ENCODE results near the gene DNAJC10.
"Not testable (repeated sequence)": the region's sequence is repeated elsewhere in the genome, so short reads cannot be mapped to it uniquely, and the experiment has no call there.

The DNAJC10 gene

GRCh38 chr2:182758379-182758778 lies 42.3 kb downstream of the DNAJC10 start:
- no peak overlapping the region for H2BK5ac ChIP-seq (ENCODE audit: low read length)
- H3K27ac ChIP-seq (ENCODE audit: low read depth, low read length), result no peak overlapping the region
- H3K4me3 ChIP-seq (ENCODE audit: low read length), result no peak overlapping the region
- H3K4me1 ChIP-seq (ENCODE audit: control insufficient read depth, low read depth, low read length), result no peaks in the 10 kb centered on the region
- no peak overlapping the region for H4K8ac ChIP-seq (ENCODE audit: low read depth, low read length)
- no peak for DNase-seq
- no peak overlapping the region for H3K56ac ChIP-seq (ENCODE audit: low read length)
- H3K23ac ChIP-seq (ENCODE audit: low read length), result no peak overlapping the region
- no CpG with 5 or more reads among the region's 1 CpG for WGBS (ENCODE audit: extremely low coverage, insufficient coverage, low lambda C conversion rate)
- H2BK120ac ChIP-seq (ENCODE audit: low read depth, low read length), result no peak overlapping the region
- H3K18ac ChIP-seq (ENCODE audit: low read length), result no peak overlapping the region
- no peak overlapping the region for H3K9ac ChIP-seq (ENCODE audit: low read length)
- no peaks in the 10 kb centered on the region for H3K79me1 ChIP-seq (ENCODE audit: low read length)
- no peak overlapping the region for H2BK15ac ChIP-seq (replicated peaks; ENCODE audit: low read depth)
- H3K79me2 ChIP-seq (ENCODE audit: control insufficient read depth, insufficient read depth, low read length), result no peaks in the 10 kb centered on the region
- H3K36me3 ChIP-seq (ENCODE audit: control insufficient read depth, insufficient read depth, low read length), result no peaks in the 10 kb centered on the region
- no peak overlapping the region for H3K4me2 ChIP-seq (ENCODE audit: low read length)
- no peak overlapping the region for H4K5ac ChIP-seq (ENCODE audit: low read length)
- H3K4ac ChIP-seq (ENCODE audit: low read depth, low read length), result no peak overlapping the region
- no peak overlapping the region for H2AK5ac ChIP-seq (ENCODE audit: low read length)
- H3K27me3 ChIP-seq (ENCODE audit: insufficient read depth, low read length, poor library complexity), result no peaks in the 10 kb centered on the region

GRCh38 chr2:182761903-182762302 lies 45.8 kb downstream of the DNAJC10 start:
- Histone ChIP-seq H4K8ac (ENCODE audit: low read depth, low read length) (no peak overlapping the region), H3K79me2 (ENCODE audit: control insufficient read depth, insufficient read depth, low read length) (no peaks in the 10 kb centered on the region), H2BK120ac (ENCODE audit: low read depth, low read length) (no peak overlapping the region), H3K4me3 (ENCODE audit: low read length) (no peak overlapping the region), H4K5ac (ENCODE audit: low read length) (no peak overlapping the region), H3K36me3 (ENCODE audit: control insufficient read depth, insufficient read depth, low read length) (no peaks in the 10 kb centered on the region), H3K27ac (ENCODE audit: low read depth, low read length) (no peak overlapping the region), H3K23ac (ENCODE audit: low read length) (no peak overlapping the region), H2BK5ac (ENCODE audit: low read length) (no peak overlapping the region), H3K27me3 (ENCODE audit: insufficient read depth, low read length, poor library complexity) (no peaks in the 10 kb centered on the region), H3K9ac (ENCODE audit: low read length) (no peak overlapping the region), H3K4ac (ENCODE audit: low read depth, low read length) (no peak overlapping the region), H3K4me2 (ENCODE audit: low read length) (no peak overlapping the region), H2BK15ac (replicated peaks; ENCODE audit: low read depth) (no peak overlapping the region), H2AK5ac (ENCODE audit: low read length) (no peak overlapping the region), H3K56ac (ENCODE audit: low read length) (no peak overlapping the region), H3K79me1 (ENCODE audit: low read length) (no peaks in the 10 kb centered on the region), H3K18ac (ENCODE audit: low read length) (no peak overlapping the region), H3K4me1 (ENCODE audit: control insufficient read depth, low read depth, low read length) (no peaks in the 10 kb centered on the region)
- WGBS (ENCODE audit: extremely low coverage, insufficient coverage, low lambda C conversion rate), result no CpG with 5 or more reads among the region's 4 CpGs
- DNase-seq, result no peak

GRCh38 chr2:182763311-182763912 lies 47.4 kb downstream of the DNAJC10 start:
- no peak overlapping the region for H3K4me2 ChIP-seq (ENCODE audit: low read length)
- H2BK120ac ChIP-seq (ENCODE audit: low read depth, low read length), result no peak overlapping the region
- peaks cover 2% of the 10 kb centered on the region for H3K79me1 ChIP-seq (ENCODE audit: low read length)
- no peak overlapping the region for H3K9ac ChIP-seq (ENCODE audit: low read length)
- H3K23ac ChIP-seq (ENCODE audit: low read length), result no peak overlapping the region
- H4K8ac ChIP-seq (ENCODE audit: low read depth, low read length), result no peak overlapping the region
- DNase-seq, result peak; percentile 69
- no CpG with 5 or more reads among the region's 11 CpGs for WGBS (ENCODE audit: extremely low coverage, insufficient coverage, low lambda C conversion rate)
- H3K27ac ChIP-seq (ENCODE audit: low read depth, low read length), result no peak overlapping the region
- H2AK5ac ChIP-seq (ENCODE audit: low read length), result no peak overlapping the region
- no peaks in the 10 kb centered on the region for H3K36me3 ChIP-seq (ENCODE audit: control insufficient read depth, insufficient read depth, low read length)
- H3K56ac ChIP-seq (ENCODE audit: low read length), result no peak overlapping the region
- no peaks in the 10 kb centered on the region for H3K4me1 ChIP-seq (ENCODE audit: control insufficient read depth, low read depth, low read length)
- H2BK5ac ChIP-seq (ENCODE audit: low read length), result no peak overlapping the region
- no peak overlapping the region for H2BK15ac ChIP-seq (replicated peaks; ENCODE audit: low read depth)
- H3K4ac ChIP-seq (ENCODE audit: low read depth, low read length), result no peak overlapping the region
- no peak overlapping the region for H3K18ac ChIP-seq (ENCODE audit: low read length)
- no peaks in the 10 kb centered on the region for H3K27me3 ChIP-seq (ENCODE audit: insufficient read depth, low read length, poor library complexity)
- peaks cover 2% of the 10 kb centered on the region for H3K79me2 ChIP-seq (ENCODE audit: control insufficient read depth, insufficient read depth, low read length)
- H3K4me3 ChIP-seq (ENCODE audit: low read length), result no peak overlapping the region
- no peak overlapping the region for H4K5ac ChIP-seq (ENCODE audit: low read length)

GRCh38 chr2:182766626-182767025 lies 50.6 kb downstream of the DNAJC10 start:
- H2BK120ac ChIP-seq (ENCODE audit: low read depth, low read length), result no peak overlapping the region
- H3K9ac ChIP-seq (ENCODE audit: low read length), result no peak overlapping the region
- no peaks in the 10 kb centered on the region for H3K36me3 ChIP-seq (ENCODE audit: control insufficient read depth, insufficient read depth, low read length)
- no peak overlapping the region for H4K8ac ChIP-seq (ENCODE audit: low read depth, low read length)
- no peaks in the 10 kb centered on the region for H3K4me1 ChIP-seq (ENCODE audit: control insufficient read depth, low read depth, low read length)
- no peak overlapping the region for H3K4me3 ChIP-seq (ENCODE audit: low read length)
- no peak overlapping the region for H2BK15ac ChIP-seq (replicated peaks; ENCODE audit: low read depth)
- DNase-seq, result no peak
- H3K23ac ChIP-seq (ENCODE audit: low read length), result no peak overlapping the region
- H2AK5ac ChIP-seq (ENCODE audit: low read length), result no peak overlapping the region
- H3K56ac ChIP-seq (ENCODE audit: low read length), result no peak overlapping the region
- no peaks in the 10 kb centered on the region for H3K27me3 ChIP-seq (ENCODE audit: insufficient read depth, low read length, poor library complexity)
- H3K18ac ChIP-seq (ENCODE audit: low read length), result no peak overlapping the region
- H3K27ac ChIP-seq (ENCODE audit: low read depth, low read length), result no peak overlapping the region
- no peak overlapping the region for H3K4me2 ChIP-seq (ENCODE audit: low read length)
- no peak overlapping the region for H4K5ac ChIP-seq (ENCODE audit: low read length)
- H3K79me1 ChIP-seq (ENCODE audit: low read length), result peaks cover 3% of the 10 kb centered on the region
- H3K79me2 ChIP-seq (ENCODE audit: control insufficient read depth, insufficient read depth, low read length), result peaks cover 2% of the 10 kb centered on the region
- WGBS (ENCODE audit: extremely low coverage, insufficient coverage, low lambda C conversion rate), result no CpG with 5 or more reads among the region's 6 CpGs
- H2BK5ac ChIP-seq (ENCODE audit: low read length), result no peak overlapping the region
- no peak overlapping the region for H3K4ac ChIP-seq (ENCODE audit: low read depth, low read length)

- no peaks in the 10 kb centered on the region for H3K4me1 ChIP-seq (ENCODE audit: control insufficient read depth, low read depth, low read length)
- H3K4me3 ChIP-seq (ENCODE audit: low read length), result no peak overlapping the region
- H3K27me3 ChIP-seq (ENCODE audit: insufficient read depth, low read length, poor library complexity), result no peaks in the 10 kb centered on the region
- WGBS (ENCODE audit: extremely low coverage, insufficient coverage, low lambda C conversion rate), result no CpG with 5 or more reads among the region's 7 CpGs
- DNase-seq, result peak; percentile 61
- peaks cover 3% of the 10 kb centered on the region for H3K79me1 ChIP-seq (ENCODE audit: low read length)
- no peak overlapping the region for H3K18ac ChIP-seq (ENCODE audit: low read length)
- H3K36me3 ChIP-seq (ENCODE audit: control insufficient read depth, insufficient read depth, low read length), result no peaks in the 10 kb centered on the region
- H3K4ac ChIP-seq (ENCODE audit: low read depth, low read length), result no peak overlapping the region
- no peak overlapping the region for H2BK5ac ChIP-seq (ENCODE audit: low read length)
- no peak overlapping the region for H4K8ac ChIP-seq (ENCODE audit: low read depth, low read length)
- H2BK15ac ChIP-seq (replicated peaks; ENCODE audit: low read depth), result no peak overlapping the region
- H2AK5ac ChIP-seq (ENCODE audit: low read length), result no peak overlapping the region
- peaks cover 2% of the 10 kb centered on the region for H3K79me2 ChIP-seq (ENCODE audit: control insufficient read depth, insufficient read depth, low read length)
- no peak overlapping the region for H3K27ac ChIP-seq (ENCODE audit: low read depth, low read length)
- H3K23ac ChIP-seq (ENCODE audit: low read length), result no peak overlapping the region
- H2BK120ac ChIP-seq (ENCODE audit: low read depth, low read length), result no peak overlapping the region
- H3K9ac ChIP-seq (ENCODE audit: low read length), result no peak overlapping the region
- no peak overlapping the region for H3K56ac ChIP-seq (ENCODE audit: low read length)
- no peak overlapping the region for H3K4me2 ChIP-seq (ENCODE audit: low read length)
- no peak overlapping the region for H4K5ac ChIP-seq (ENCODE audit: low read length)
Measured at GRCh38 chr2:182767578-182767977, 51.5 kb downstream of the DNAJC10 start.

- not testable (repeated sequence) for H3K79me1 ChIP-seq (ENCODE audit: low read length); H3K27ac ChIP-seq (ENCODE audit: low read depth, low read length); H4K5ac ChIP-seq (ENCODE audit: low read length); H2BK120ac ChIP-seq (ENCODE audit: low read depth, low read length); H3K4me1 ChIP-seq (ENCODE audit: control insufficient read depth, low read depth, low read length); H3K56ac ChIP-seq (ENCODE audit: low read length); H3K27me3 ChIP-seq (ENCODE audit: insufficient read depth, low read length, poor library complexity); H4K8ac ChIP-seq (ENCODE audit: low read depth, low read length); H3K23ac ChIP-seq (ENCODE audit: low read length); H2AK5ac ChIP-seq (ENCODE audit: low read length); H2BK5ac ChIP-seq (ENCODE audit: low read length); H2BK15ac ChIP-seq (replicated peaks; ENCODE audit: low read depth); H3K36me3 ChIP-seq (ENCODE audit: control insufficient read depth, insufficient read depth, low read length); H3K9ac ChIP-seq (ENCODE audit: low read length); H3K4me2 ChIP-seq (ENCODE audit: low read length); H3K18ac ChIP-seq (ENCODE audit: low read length); H3K4me3 ChIP-seq (ENCODE audit: low read length); H3K79me2 ChIP-seq (ENCODE audit: control insufficient read depth, insufficient read depth, low read length); H3K4ac ChIP-seq (ENCODE audit: low read depth, low read length); DNase-seq
- WGBS (ENCODE audit: extremely low coverage, insufficient coverage, low lambda C conversion rate), result no CpG with 5 or more reads among the region's 2 CpGs
Measured at GRCh38 chr2:182768950-182769349, 52.9 kb downstream of the DNAJC10 start.
